ENCODE results near the gene TRIOBP. TPM values are rescaled to one million over a fixed set of nuclear protein-coding genes. Genes with fewer than 3 reads are reported as not detected.

TRIOBP gene
- total RNA-seq, 2 experiments from 2014 or later: 31.1 to 31.6 TPM

DNA sequence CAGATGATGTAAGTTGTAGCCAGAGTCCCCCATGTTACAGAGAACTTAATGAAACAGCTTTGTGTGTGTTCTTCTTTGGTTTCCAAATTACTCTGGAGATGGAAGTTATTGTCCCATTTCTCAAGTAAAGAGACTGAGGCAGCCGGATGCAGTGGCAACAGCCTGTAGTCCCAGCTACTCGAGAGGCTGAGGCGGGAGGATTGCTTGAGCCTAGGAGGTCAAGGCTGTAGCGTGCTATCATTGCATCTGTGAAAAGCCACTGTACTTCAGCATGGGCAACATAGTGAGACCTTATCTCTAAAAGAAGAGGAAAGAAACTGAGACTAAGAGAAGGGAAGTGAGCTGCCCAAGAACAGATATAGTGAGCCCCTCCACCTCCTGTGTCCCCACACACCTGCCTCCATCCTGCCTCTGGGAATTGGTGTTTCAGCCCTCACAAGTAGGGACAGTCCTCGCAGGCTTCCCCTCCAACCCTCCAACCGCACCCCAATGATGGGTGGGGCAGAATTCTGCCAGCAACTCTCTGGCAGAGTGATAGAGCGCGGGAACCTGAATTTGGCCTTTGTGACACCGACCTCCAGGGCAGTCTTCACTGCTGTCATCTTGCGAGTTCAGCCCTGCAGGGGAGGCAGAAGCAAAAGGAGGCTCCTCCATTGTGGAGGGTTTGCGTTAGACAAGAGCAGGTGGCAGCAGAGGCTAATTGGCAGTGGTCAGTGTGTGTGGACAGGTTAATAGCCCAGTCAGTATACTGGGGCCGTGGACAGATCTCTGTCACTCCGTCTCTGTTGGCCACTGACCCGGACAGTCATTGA lies 36.7 kb upstream of the TRIOBP start:
- Histone ChIP-seq H3K79me2 (ENCODE audit: insufficient read depth, low read depth, low read length) (peaks cover 60% of the 10 kb centered on the region), H3K27ac (ENCODE audit: low read depth, low read length, poor library complexity, severe bottlenecking) (peak overlapping the region; percentile 49), H3K4me3 (ENCODE audit: low read depth, low read length, poor library complexity, severe bottlenecking) (peak overlapping the region; percentile 90), H3K9me3 (ENCODE audit: low read length) (no peaks in the 10 kb centered on the region), H3K4me2 (ENCODE audit: low read length) (peak overlapping the region; percentile 95), H2AFZ (ENCODE audit: low read length) (no peak overlapping the region), H3K36me3 (ENCODE audit: insufficient read depth, low read length) (peaks cover 43% of the 10 kb centered on the region), H3K4me1 (ENCODE audit: insufficient read depth, low read length, poor library complexity, severe bottlenecking) (peaks cover 32% of the 10 kb centered on the region), H3K9me2 (ENCODE audit: insufficient read depth, low read length) (no peaks in the 10 kb centered on the region), H4K20me1 (ENCODE audit: insufficient read depth, low read length) (peaks cover 20% of the 10 kb centered on the region)
- TF ChIP-seq, protein P1, sequence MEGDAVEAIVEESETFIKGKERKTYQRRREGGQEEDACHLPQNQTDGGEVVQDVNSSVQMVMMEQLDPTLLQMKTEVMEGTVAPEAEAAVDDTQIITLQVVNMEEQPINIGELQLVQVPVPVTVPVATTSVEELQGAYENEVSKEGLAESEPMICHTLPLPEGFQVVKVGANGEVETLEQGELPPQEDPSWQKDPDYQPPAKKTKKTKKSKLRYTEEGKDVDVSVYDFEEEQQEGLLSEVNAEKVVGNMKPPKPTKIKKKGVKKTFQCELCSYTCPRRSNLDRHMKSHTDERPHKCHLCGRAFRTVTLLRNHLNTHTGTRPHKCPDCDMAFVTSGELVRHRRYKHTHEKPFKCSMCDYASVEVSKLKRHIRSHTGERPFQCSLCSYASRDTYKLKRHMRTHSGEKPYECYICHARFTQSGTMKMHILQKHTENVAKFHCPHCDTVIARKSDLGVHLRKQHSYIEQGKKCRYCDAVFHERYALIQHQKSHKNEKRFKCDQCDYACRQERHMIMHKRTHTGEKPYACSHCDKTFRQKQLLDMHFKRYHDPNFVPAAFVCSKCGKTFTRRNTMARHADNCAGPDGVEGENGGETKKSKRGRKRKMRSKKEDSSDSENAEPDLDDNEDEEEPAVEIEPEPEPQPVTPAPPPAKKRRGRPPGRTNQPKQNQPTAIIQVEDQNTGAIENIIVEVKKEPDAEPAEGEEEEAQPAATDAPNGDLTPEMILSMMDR (conservative IDR thresholded peaks at IDR 0.05; ENCODE audit: low read length): no peak
- TF ChIP-seq EZH2phosphoT487 (IDR thresholded peaks at IDR 0.05; ENCODE audit: borderline replicate concordance, low read depth, low read length): no peak
- DNase-seq (ENCODE audit: low spot score): peak; percentile 37
- intact Hi-C loops (cut with micrococcal nuclease; ENCODE audit: unreplicated experiment): loop anchor here (1.0 kb wide), 1 partner anchor 17 kb away; no protein-coding TSS in a partner anchor
- POLR2A ChIA-PET: interaction anchor here (1.0 kb wide), 1 partner anchor 23 kb away, joined by 3 read pairs; no protein-coding TSS in a partner anchor
- no TSS peak for BruUV-seq (replicated peaks)
- CTCF ChIA-PET (ENCODE audit: unreplicated experiment): no interaction called here

DNA sequence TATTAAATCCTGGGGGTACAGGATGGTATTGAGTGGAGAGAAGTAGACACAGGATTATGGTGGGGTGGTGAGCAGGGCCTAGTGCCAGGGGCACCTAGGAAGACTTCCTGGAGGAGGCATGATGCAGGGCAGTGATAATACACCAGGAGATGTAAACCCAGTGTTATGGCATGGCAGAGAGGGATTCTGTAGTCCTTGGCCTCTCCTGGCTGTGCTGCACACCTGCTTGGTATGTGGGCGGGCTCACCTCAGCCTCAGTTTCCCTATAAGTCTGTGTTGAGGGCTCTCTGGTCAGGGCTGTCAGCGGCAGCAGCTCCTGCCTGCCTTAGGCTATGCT lies 36.2 kb upstream of the TRIOBP start:
- Histone ChIP-seq H3K4me2 (ENCODE audit: low read length) (peak overlapping the region; percentile 95), H4K20me1 (ENCODE audit: insufficient read depth, low read length) (peaks cover 20% of the 10 kb centered on the region), H3K9me3 (ENCODE audit: low read length) (no peaks in the 10 kb centered on the region), H3K9me2 (ENCODE audit: insufficient read depth, low read length) (no peaks in the 10 kb centered on the region), H3K4me1 (ENCODE audit: insufficient read depth, low read length, poor library complexity, severe bottlenecking) (peaks cover 32% of the 10 kb centered on the region), H3K79me2 (ENCODE audit: insufficient read depth, low read depth, low read length) (peaks cover 61% of the 10 kb centered on the region), H3K4me3 (ENCODE audit: low read depth, low read length, poor library complexity, severe bottlenecking) (peak overlapping the region; percentile 90), H3K36me3 (ENCODE audit: insufficient read depth, low read length) (peaks cover 49% of the 10 kb centered on the region), H2AFZ (ENCODE audit: low read length) (no peak overlapping the region), H3K27ac (ENCODE audit: low read depth, low read length, poor library complexity, severe bottlenecking) (peak overlapping the region; percentile 49)
- intact Hi-C loops (cut with micrococcal nuclease; ENCODE audit: unreplicated experiment): loop anchor here (1.0 kb wide), 2 partner anchors 17 to 21 kb away; no protein-coding TSS in a partner anchor
- no peak for DNase-seq (ENCODE audit: low spot score)
- no peak for TF ChIP-seq EZH2phosphoT487 (IDR thresholded peaks at IDR 0.05; ENCODE audit: borderline replicate concordance, low read depth, low read length)
- TF ChIP-seq, protein P1 (conservative IDR thresholded peaks at IDR 0.05; ENCODE audit: low read length): no peak
- no TSS peak for BruUV-seq (replicated peaks)
- ChIA-PET POLR2A (interaction anchor here (0.7 to 1.1 kb wide), 2 partner anchors 11 to 27 kb away, joined by 3 read pairs; no protein-coding TSS in a partner anchor), CTCF (ENCODE audit: unreplicated experiment) (interaction anchor here (0.5 kb wide), 1 partner anchor 17 kb away, joined by 3 read pairs; no protein-coding TSS in a partner anchor)
